Epithelial cell of esophagus (primary cell): Measurements from ENCODE around the gene CHST15.

ENCODE experiments used
- DNase-seq: peaks from one replicate; pipeline ENCODE4 v3.0.0; 2010; ENCODE audit warnings: low read depth
- H3K4me3 ChIP-seq: 2 replicates; pipeline ENCODE4 v1.5.1; 2011; ENCODE audit warnings: mild to moderate bottlenecking, low read length, control low read depth
- TF ChIP-seq, protein P1 (sequence below): IDR thresholded peaks from 2 replicates; pipeline ENCODE4 v1.5.1; 2011; ENCODE audit warnings: low read depth, mild to moderate bottlenecking, low read length, control low read depth, inconsistent platforms; ENCODE audit not compliant: insufficient read depth; ENCODE audit errors: missing control alignments

CHST15 gene

DNA sequence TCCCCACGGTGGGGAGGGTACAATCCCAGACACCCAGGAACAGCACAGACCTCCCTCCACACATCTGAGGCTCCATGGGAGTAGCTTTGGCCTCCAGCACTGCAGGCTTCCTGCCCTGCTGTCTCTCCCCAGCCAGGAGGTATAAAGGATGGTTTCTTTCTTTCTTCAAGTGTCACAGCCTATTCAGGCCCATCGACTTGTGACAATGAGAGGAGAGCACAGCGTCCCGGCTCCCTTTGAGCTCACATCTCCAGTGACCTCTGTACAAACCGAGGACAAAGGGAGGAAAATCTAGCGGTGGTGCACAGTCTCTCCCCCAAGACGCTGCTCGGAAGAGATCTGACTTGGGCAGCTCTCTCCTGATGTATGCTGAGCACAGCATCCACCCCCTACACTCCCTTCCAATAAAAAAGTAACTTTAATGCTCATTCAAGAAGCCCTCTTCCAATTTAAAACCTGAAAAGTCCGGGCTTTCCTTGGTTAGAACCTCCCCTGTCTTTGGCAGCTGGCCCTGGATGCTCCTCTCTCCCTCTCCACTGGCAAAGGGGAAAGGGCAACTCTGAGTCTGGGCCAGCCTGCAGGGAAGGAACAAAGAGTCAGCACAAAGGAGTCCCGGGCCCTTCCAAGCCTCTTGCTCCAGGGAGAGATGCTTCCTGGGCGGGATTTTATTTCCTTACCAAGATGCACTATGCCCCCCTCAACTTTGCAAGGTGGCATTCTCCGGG lies 18.0 kb downstream of the CHST15 start:
- no peak overlapping the region for H3K4me3 ChIP-seq
- TF ChIP-seq, protein P1, sequence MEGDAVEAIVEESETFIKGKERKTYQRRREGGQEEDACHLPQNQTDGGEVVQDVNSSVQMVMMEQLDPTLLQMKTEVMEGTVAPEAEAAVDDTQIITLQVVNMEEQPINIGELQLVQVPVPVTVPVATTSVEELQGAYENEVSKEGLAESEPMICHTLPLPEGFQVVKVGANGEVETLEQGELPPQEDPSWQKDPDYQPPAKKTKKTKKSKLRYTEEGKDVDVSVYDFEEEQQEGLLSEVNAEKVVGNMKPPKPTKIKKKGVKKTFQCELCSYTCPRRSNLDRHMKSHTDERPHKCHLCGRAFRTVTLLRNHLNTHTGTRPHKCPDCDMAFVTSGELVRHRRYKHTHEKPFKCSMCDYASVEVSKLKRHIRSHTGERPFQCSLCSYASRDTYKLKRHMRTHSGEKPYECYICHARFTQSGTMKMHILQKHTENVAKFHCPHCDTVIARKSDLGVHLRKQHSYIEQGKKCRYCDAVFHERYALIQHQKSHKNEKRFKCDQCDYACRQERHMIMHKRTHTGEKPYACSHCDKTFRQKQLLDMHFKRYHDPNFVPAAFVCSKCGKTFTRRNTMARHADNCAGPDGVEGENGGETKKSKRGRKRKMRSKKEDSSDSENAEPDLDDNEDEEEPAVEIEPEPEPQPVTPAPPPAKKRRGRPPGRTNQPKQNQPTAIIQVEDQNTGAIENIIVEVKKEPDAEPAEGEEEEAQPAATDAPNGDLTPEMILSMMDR, result no peak
- DNase-seq, result no peak

DNA sequence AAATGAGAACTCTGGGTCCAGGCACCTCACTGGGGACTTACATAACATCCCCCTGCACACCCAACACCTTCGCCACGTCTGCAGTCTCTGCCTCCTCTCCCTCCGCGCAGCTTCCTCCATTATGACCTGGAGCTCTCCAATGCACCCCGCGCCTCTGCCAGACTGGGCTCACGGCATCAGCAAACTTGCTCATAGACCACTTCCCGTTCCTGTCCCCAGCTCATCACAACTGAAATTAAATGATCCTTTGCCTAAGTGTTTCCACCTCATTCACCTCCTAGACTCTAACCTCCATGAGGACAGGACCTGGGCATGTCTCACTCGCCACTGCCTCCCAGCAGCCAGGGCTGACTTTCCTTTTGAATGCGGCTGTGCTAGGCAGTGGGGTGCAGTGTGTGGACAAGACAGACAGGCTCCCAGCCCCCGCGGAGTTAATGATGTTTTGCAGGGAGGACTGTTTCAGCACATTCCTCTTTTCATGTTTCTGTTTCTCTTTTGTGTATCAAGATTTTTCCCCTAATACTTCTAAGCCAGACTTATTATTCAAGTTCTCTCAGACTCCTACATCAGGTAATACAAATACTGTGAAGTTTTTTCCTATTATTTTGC lies 18.8 kb downstream of the CHST15 start:
- TF ChIP-seq, protein P1, result no peak
- no peak for DNase-seq
- no peak overlapping the region for H3K4me3 ChIP-seq

DNA sequence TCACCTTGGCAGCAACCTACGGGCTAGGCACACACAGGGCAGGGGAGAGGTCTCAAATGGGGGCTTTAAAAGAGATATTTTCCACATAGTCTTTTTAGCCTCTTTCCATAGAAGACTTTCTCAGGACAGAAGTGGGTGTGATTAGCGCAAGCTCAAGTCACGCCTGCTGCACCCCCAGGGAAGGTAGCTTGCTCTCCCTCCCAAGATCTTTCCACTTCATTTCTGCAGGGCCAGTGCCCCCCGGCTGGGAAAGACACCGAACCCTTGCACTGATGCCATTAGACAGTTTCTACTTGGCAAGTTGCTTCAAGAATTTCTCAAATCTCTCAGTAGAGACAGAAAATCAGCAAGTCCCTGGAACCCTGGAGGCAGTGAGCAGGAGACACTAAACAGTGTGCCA lies 19.4 kb downstream of the CHST15 start:
- DNase-seq, result no peak
- no peak overlapping the region for H3K4me3 ChIP-seq
- TF ChIP-seq, protein P1, result no peak

DNA sequence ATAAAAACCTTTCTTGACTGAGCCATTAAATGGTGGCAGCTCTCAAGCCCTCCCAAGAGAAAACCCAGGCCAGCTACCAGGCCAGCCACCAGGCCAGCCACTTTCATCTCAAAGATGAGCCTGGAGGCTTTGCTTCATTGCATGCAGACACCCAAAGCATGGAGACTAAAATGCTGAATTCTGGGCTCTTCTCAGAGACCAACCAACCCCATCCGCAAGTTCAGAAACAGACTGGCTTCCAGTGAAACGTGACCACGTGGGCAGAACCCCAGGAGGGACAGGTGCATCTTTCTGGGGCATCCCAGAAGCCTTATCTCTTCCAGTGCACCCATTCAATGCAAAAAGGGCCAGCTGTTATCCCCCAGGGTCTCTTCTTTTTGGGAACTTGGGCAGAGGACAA lies 20.9 kb downstream of the CHST15 start:
- DNase-seq, result no peak
- no peak overlapping the region for H3K4me3 ChIP-seq
- TF ChIP-seq, protein P1, result no peak

DNA sequence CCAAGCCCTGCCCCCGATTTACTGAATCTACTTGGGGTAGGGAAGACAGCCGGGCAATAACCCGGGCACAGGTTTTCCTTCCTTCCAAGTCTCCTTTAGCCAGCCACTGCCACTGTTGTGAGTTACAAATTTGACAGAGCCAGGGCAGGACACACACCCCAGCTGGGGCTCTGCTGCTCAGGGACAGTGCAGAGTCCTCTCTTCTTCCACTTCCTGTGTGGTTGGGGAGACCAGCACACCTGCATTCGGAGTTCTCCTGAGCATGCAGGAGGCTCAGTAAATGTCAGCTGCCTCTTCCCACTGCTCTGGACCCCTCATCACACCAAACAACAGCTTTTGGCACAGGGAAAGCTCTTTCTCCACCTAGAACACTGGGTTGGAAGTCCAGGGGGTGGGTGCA lies 21.3 kb downstream of the CHST15 start:
- TF ChIP-seq, protein P1, result no peak
- no peak for DNase-seq
- H3K4me3 ChIP-seq, result no peak overlapping the region

DNA sequence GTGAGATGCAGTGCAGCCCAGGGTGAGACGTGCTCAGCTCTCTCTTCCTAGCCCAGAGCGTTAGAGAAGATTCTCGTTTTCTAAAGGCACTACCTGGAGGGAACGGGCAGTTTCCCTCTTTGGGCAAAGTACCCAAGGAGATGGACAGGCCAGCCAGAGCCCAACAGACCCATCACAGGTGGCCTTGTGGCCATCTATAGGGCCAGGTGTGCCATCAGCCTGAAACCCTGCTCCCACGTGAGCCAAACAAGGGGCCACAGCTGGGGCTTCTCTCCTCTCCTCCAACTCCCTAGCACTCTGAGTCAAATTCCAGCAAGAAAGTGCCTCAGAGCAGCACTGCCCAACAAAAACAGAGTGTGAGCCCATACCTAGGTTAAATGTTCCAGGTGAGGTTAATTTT lies 22.3 kb downstream of the CHST15 start:
- no peak overlapping the region for H3K4me3 ChIP-seq
- TF ChIP-seq, protein P1, result no peak
- no peak for DNase-seq

DNA sequence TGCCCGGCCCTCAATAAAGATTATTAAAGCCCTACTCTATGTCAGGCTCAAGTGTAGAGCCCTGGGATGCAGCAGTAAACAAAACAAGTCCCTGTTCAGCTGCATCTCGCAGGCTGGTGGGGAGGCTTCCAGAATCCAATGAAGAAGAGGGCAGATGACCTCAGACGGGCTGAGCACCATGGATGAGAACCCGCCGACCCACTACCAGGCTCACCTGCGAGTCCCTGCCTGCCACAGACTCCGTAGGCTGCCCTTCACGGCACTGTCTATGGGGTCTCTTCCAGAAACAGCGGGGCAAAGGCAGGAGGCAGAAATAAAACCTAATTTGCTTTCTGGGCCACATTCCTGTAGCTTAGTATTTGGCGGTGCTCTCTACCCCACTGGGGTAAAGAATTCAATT lies 22.7 kb downstream of the CHST15 start:
- no peak overlapping the region for H3K4me3 ChIP-seq
- DNase-seq, result no peak
- TF ChIP-seq, protein P1, result no peak
